NCI-H345 treated with DMSO at 0.1 percent for 48 hours (cell line): ENCODE measurements around the gene C9.
"Not testable (repeated sequence)": the region's sequence is repeated elsewhere in the genome, so short reads cannot be mapped to it uniquely, and the experiment has no call there.

Experiments
- DNase-seq: peaks from one replicate; lab custom pipeline; 2025; ENCODE audit not compliant: unreplicated experiment; lab: John Stamatoyannopoulos, UW

C9 gene

GRCh38 chr5:39373791-39374190 lies 9.5 kb upstream of the C9 start:
- DNase-seq: no peak

- no peak for DNase-seq
These were observed 7.0 kb upstream of the C9 start for GRCh38 chr5:39371367-39371635.

- DNase-seq: no peak
These were observed 6.5 kb upstream of the C9 start for GRCh38 chr5:39370555-39371366.

- no peak for DNase-seq
These were observed 5.0 kb upstream of the C9 start for GRCh38 chr5:39369123-39369815.

GRCh38 chr5:39368116-39368515 lies 3.8 kb upstream of the C9 start:
- no peak for DNase-seq

GRCh38 chr5:39367711-39368110 lies 3.4 kb upstream of the C9 start:
- no peak for DNase-seq

GRCh38 chr5:39363217-39363616 lies 1.1 kb downstream of the C9 start:
- no peak for DNase-seq

- DNase-seq: no peak
These were observed 1.6 kb downstream of the C9 start for GRCh38 chr5:39362646-39363045.

GRCh38 chr5:39361306-39361705 lies 3.0 kb downstream of the C9 start:
- no peak for DNase-seq

- DNase-seq: no peak
These were observed 3.7 kb downstream of the C9 start for GRCh38 chr5:39360471-39361111.

GRCh38 chr5:39356263-39356662 lies 8.0 kb downstream of the C9 start:
- no peak for DNase-seq

- DNase-seq: no peak
These were observed 9.0 kb downstream of the C9 start for GRCh38 chr5:39355324-39355723.

GRCh38 chr5:39353717-39354399 lies 10.4 kb downstream of the C9 start:
- no peak for DNase-seq

- no peak for DNase-seq
These were observed 11.3 kb downstream of the C9 start for GRCh38 chr5:39352951-39353350.

- no peak for DNase-seq
These were observed 12.1 kb downstream of the C9 start for GRCh38 chr5:39352170-39352569.

- DNase-seq: no peak
These were observed 14.8 kb downstream of the C9 start for GRCh38 chr5:39349484-39349883.

GRCh38 chr5:39342460-39342859 lies 21.8 kb downstream of the C9 start:
- no peak for DNase-seq

- no peak for DNase-seq
These were observed 22.4 kb downstream of the C9 start for GRCh38 chr5:39341896-39342295.

- DNase-seq: no peak
These were observed 23.8 kb downstream of the C9 start for GRCh38 chr5:39340506-39340905.

- DNase-seq: no peak
These were observed 26.9 kb downstream of the C9 start for GRCh38 chr5:39337252-39337915.

GRCh38 chr5:39334296-39334695 lies 30.0 kb downstream of the C9 start:
- not testable (repeated sequence) for DNase-seq
